Measurements from ENCODE around the gene TK2.
"Not testable (repeated sequence)": the region's sequence is repeated elsewhere in the genome, so short reads cannot be mapped to it uniquely, and the experiment has no call there.

The TK2 gene

DNA sequence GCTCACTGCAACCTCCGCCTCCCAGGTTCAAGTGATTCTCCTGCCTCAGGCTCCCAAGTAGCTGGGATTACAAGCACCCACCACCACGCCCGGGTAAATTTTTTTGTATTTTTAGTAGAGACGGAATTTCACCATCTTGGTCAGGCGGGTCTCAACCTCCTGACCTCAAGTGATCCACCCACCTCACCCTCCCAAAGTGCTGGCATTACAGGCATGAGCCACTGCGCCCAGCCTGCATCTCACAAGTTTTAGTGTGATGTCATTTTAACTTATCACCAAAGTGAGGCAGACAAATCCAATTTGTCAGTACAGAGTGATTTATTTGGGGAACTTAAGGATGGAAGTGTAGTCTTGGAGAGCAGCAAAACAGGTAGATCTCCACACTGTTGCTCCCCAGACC, 83.3 kb downstream of the TK2 start:
- DNase-seq (ENCODE audit: low read depth), result not testable (repeated sequence)

DNA sequence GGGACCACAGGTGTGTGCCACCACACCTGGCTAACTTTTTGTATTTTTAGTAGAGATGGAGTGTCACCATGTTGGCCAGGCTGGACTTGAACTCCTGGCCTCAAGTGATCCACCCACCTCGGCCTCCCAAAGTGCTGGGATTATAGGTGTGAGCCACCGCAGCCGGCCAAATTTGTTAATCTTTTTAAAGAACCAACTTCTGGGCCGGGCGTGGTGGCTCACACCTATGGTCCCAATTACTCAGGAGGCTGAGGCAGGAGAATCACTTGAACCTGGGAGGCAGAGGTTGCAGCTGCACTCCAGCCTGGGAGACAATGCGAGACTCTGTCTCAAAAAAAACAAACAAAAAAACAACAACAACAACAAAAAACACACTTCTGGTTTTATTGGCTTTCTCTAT, 84.0 kb downstream of the TK2 start:
- not testable (repeated sequence) for DNase-seq (ENCODE audit: low read depth)

DNA sequence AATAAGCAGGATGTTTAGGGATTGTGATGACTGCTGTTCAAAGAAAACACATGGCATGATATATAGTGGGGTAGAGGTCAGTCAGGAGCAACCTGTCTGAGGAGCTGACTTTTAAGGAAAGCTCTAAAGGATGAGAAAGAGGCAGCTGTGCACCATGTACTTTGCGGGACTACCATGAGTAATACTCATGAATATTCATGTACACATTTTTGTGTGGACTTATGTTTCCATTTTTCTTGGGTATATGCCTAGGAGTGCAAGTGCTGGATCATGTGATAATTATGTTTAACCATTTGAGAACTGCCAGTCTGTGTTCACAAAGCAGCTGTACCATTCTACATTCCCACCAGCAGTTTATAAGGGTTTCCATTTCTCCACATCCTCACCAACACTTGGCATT, 87.0 kb downstream of the TK2 start:
- DNase-seq (ENCODE audit: low read depth), result no peak

DNA sequence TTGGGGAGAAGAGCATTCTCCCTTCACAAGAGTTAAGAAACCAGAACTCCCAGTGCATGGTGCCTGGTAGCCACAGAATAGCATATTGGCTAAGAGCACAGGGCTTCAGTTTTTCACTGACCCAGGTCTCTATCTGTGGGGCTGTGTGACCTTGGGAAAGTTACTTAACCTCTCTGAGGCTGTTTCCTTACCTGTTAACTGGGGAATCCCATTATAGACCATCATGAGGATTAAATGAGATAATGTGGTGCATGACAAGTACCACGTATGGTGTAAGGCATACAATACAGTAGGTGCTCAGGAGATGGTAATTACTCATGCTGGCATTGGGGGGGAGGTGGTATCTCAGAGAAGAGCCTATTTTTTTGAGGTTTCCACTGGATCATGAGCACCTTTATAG, 89.2 kb downstream of the TK2 start:
- DNase-seq (ENCODE audit: low read depth), result no peak

DNA sequence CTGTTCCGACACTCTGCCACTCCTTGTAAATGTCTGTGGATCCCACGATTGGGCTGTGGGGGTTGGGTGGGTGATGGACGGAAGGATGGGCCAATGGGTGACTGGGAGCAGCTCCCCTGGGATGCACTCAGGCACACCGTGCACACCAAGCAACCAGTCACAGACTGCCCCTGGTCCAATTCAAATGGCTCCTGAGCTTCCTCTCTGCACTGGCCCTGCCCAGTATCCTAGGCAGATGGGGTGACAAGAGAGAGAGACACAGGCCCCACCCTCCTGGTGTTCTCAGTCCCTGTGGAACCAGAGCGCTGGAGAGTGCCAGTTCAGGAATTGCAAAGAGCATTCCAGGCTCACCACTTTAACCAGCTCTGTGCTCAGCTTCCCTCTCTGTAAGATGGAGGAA, 90.0 kb downstream of the TK2 start:
- no peak for DNase-seq (ENCODE audit: low read depth)

DNA sequence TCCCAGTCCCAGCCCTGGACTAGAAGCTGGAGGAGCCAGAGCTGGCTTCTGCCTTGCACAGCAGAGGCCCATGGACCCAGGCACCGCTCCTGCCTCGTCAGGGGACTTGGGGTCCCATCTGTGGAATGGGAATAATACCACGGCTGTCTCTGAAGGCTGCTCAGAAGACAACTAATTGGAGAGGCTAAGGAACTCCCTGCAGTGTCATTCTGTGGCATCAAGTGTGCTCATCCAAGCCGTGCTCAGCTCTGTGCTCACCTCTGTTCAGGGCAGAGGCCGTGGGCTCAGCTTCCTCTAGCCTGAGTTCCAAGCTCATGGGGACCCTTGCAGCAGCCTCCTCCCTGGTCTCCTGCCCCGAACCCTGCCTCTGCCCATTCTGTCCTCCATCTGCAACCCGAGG, 91.1 kb downstream of the TK2 start:
- no peak for DNase-seq (ENCODE audit: low read depth)

DNA sequence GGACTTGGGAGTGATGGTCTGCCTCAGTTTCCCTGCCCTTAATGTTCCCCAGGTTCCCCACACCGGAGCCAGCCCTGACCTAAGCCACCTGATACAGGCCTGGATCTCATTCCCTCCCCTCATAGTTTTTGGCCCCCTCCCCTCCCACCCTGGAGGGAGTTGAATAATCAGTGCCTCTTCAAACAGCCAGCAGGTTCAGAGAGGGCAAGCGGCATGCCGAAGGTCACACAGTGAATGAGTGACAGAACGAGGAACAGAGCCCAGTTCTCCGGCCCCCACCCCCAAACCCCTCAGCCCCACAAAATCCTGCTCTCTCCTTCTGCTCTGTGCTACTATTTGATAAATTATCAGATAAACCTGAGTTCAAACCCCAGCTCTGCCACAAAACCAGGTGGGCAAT, 91.6 kb downstream of the TK2 start:
- no peak for DNase-seq (ENCODE audit: low read depth)
